Measurements from ENCODE around the gene CPOX.
"Not testable (repeated sequence)": the region's sequence is repeated elsewhere in the genome, so short reads cannot be mapped to it uniquely, and the experiment has no call there.

The CPOX gene

DNA sequence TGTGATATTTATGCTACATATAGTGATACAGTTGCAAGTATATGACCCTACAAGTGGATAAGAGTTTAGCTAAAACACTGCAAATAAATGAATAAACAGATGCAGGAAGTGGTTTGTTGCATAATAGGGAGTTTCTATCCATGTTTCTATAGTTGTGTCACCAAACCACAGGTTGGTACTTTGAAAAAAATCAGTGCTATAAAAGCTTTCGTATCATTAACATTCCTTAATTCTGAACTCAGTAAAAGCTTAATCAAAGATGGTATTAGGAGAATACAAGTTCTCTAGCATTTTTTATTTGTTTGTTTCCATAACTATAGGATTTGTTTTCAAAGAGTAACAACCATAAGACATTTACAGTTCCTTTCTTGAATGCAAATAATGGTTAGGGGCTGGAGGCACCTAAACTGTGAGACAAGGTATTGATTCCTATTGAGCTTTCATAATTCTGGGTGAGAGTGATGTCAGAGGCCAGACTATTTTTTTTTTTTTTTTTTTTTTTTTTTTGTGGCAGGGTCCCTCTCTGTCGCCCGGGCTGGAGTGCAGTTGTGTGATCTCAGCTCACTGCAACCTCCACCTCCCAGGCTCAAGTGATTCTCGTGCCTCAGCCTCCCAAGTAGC is 29.6 kb downstream of the CPOX start:
- TF ChIP-seq, protein P1, sequence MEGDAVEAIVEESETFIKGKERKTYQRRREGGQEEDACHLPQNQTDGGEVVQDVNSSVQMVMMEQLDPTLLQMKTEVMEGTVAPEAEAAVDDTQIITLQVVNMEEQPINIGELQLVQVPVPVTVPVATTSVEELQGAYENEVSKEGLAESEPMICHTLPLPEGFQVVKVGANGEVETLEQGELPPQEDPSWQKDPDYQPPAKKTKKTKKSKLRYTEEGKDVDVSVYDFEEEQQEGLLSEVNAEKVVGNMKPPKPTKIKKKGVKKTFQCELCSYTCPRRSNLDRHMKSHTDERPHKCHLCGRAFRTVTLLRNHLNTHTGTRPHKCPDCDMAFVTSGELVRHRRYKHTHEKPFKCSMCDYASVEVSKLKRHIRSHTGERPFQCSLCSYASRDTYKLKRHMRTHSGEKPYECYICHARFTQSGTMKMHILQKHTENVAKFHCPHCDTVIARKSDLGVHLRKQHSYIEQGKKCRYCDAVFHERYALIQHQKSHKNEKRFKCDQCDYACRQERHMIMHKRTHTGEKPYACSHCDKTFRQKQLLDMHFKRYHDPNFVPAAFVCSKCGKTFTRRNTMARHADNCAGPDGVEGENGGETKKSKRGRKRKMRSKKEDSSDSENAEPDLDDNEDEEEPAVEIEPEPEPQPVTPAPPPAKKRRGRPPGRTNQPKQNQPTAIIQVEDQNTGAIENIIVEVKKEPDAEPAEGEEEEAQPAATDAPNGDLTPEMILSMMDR (IDR thresholded peaks at IDR 0.05; ENCODE audit: borderline replicate concordance, insufficient read depth, low read depth, low read length), result no peak
- peak overlapping the region; percentile 2 for H3K4me3 ChIP-seq (ENCODE audit: low read depth, low read length)

DNA sequence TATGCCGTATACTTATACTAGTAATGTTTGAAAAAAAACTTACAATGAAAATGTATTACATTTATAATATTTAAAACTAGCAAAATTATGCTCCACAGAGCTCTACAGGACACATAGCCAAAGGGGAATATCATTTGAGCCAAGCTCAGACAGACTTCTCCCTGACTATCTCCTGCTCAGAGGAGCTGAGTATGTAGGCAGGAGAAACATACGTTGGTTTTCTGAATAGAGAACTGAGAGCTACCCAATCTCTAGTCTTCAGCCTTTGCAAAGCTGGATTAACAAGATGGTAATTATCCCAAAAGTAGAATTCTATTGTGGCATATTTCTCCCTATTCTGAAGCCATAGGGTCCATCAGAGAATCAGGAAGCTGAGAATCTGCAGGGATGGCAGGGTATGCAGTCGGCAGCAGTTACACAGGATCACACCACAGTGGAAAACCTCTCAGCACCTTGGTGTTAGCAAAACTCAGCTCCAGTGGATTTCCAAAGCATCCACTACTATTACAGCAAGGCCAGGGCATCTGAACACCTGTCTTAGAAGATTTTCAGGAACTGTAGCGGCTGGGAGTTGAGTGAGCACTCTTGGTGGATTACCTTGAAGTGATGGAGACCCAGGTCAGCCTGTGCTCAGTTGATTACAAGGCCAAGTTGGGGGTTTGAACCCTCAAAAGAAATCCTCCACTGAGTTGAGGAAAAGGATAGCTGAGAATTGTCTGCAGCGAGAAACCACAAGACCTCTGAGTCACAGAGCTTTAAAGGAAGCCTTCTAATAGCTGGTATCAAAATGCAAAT is 31.5 kb downstream of the CPOX start:
- H3K4me3 ChIP-seq (ENCODE audit: low read depth, low read length), result peak overlapping the region; percentile 52

DNA sequence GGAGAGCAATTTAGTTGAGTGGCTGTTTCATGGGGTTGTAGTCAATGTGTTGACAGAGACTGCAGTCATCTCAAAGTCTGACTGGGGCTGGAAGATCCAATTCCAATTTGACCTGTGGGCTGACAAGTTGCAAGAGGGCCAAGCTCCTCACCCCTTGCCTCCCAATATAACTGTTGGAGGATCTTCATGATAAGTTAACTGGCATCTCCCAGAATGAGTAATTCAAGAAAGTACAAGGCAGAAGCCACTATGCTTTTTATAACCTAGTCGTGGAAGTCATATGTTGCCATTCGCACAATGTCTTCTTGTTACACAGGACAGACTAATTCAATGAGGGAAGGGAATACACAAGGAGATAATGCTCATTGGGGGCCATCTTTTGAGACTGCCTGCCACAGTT is 32.5 kb downstream of the CPOX start:
- TF ChIP-seq, protein P1 (IDR thresholded peaks at IDR 0.05; ENCODE audit: borderline replicate concordance, insufficient read depth, low read depth, low read length), result no peak
- H3K4me3 ChIP-seq (ENCODE audit: low read depth, low read length), result no peak overlapping the region

More for the DNA sequence above, 31.5 kb downstream of the CPOX start:
- TF ChIP-seq, protein P1 (IDR thresholded peaks at IDR 0.05; ENCODE audit: borderline replicate concordance, insufficient read depth, low read depth, low read length), result no peak

DNA sequence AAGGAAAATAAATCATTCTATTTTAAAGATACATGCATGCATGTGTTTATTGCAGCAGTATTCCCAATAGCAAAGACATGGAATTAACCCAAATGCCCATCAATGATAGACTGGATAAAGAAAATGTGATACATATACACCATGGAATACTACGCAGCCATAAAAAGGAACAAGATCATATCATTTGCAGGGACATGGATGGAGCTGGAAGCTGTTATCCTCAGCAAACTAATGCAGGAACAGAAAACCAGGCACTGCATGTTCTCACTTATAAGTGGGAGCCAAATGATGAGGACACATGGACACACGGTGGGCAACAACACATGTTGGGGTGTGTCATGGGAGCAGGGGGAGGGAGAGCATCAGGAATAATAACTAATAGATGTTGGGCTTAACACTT is 33.6 kb downstream of the CPOX start:
- H3K4me3 ChIP-seq (ENCODE audit: low read depth, low read length), result not testable (repeated sequence)

DNA sequence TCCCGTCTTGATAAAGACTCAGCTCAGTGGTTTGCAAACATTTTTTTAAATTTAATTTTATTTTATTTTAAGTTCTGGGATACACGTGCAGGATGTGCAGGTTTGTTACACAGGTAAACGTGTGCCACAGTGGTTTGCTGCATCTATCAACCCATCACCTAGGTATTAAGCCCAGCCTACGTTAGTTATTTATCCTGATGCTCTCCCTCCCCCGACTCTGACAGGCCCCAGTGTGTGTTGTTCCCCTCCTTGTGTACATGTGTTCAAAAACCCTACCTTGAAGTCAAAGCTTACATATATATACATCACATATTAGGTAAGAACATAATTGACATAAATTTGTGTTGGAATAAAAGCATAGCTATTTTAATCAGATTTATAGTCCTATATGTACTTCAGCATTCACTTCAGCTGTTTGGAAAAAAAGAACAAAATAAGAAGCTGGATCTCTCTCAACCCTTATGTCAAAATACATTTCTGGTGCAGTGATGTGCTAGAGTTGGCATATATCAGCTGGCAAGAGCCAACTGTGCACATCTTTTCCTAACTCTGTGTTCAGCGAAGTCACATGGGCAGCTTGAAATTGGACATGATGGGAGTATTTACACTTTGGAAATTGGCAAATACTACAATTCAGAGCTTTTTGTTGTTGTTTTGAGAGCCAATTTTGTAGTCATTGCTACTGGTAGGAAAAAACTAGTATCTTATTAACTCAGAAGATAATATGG is 35.1 kb downstream of the CPOX start:
- TF ChIP-seq, protein P1 (IDR thresholded peaks at IDR 0.05; ENCODE audit: borderline replicate concordance, insufficient read depth, low read depth, low read length), result no peak
- H3K4me3 ChIP-seq (ENCODE audit: low read depth, low read length), result no peak overlapping the region

DNA sequence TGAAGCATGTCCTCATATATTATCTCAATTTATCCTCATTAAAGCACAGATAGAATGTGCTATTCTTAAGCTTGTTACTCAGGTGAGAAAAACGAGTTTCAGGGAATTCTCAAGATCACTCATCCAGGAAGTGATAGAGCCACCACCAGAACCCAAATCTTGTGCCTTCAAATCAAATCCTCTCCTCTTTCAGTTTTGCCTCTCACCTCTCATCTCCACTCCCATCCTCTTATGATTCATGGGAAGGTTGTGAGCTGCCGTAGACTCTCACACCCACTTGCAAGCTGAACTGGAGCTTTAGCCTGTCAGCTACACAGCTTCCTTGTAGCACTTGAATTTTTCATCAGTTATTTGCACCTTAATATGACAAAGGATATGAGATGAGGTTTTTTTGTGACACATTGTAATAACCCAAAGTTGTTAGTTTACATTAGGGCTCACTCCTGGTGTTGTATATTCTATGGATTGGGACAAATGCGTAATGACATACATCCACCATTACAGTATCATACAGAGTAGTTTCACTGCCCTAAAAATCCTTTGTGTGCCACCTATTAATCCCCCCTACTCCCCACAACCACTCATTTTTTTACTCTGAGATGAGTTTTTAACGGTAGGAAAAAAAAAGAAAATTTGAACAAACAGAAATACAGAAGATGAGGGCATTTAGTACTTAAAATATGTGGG is 35.9 kb downstream of the CPOX start:
- H3K4me3 ChIP-seq (ENCODE audit: low read depth, low read length), result peak overlapping the region; percentile 38
- TF ChIP-seq, protein P1 (IDR thresholded peaks at IDR 0.05; ENCODE audit: borderline replicate concordance, insufficient read depth, low read depth, low read length), result no peak

All from GM12875 (cell line).